Neutrophil (primary cell): Measurements from ENCODE around the gene TUBD1.
"Not testable (repeated sequence)": the region's sequence is repeated elsewhere in the genome, so short reads cannot be mapped to it uniquely, and the experiment has no call there.

Experiments
- H3K27ac ChIP-seq: fragments of 200-600 bp; sonication (generic); 2 replicates; pipeline ENCODE4 v1.5.1; 2016; ENCODE audit warnings: mild to moderate bottlenecking, moderate library complexity
- H3K27me3 ChIP-seq: fragments of 200-600 bp; sonication (generic); 2 replicates; pipeline ENCODE4 v1.6.0; 2016; ENCODE audit warnings: mild to moderate bottlenecking
- H3K36me3 ChIP-seq: fragments of 200-600 bp; sonication (generic); 2 replicates; pipeline ENCODE4 v1.5.1; 2017
- H3K4me1 ChIP-seq, 2 experiments: fragments of 200-600 bp in 1 of 2; sonication (generic) in 1 of 2; 1 replicate in 1 of 2; 2 replicates in 1 of 2; pipeline versions ENCODE4 v1.5.1 to v1.6.1; 2013 to 2016; ENCODE audit warnings: low read depth in 1 of 2, low read length in 1 of 2, mild to moderate bottlenecking in 1 of 2, moderate library complexity in 1 of 2; ENCODE audit not compliant: control insufficient read depth in 1 of 2, insufficient read depth in 1 of 2
- H3K4me3 ChIP-seq, 2 experiments: fragments of 200-600 bp in 1 of 2; sonication (generic) in 1 of 2; 1 replicate in 1 of 2; 2 replicates in 1 of 2; pipeline ENCODE4 v1.5.1; 2013 to 2016; ENCODE audit warnings: low read depth in 1 of 2, low read length in 1 of 2, mild to moderate bottlenecking in 1 of 2, moderate library complexity in 1 of 2
- H3K9me3 ChIP-seq: fragments of 200-600 bp; sonication (generic); 2 replicates; pipeline ENCODE4 v1.5.1; 2016
- CTCF ChIP-seq: fragments of 200-600 bp; sonication (generic); IDR thresholded peaks from 2 replicates; pipeline ENCODE4 v1.5.1; 2016; ENCODE audit warnings: antibody characterized with exemption

Gene TUBD1

GRCh38 chr17:59892924-59893675, at the start of gene TUBD1, which contains the start of gene RPS6KB1:
TUBD1 (minus strand) TSS chr17:59892943; CDS start chr17:59891002, 1,941 bp downstream.
RPS6KB1 (plus strand) TSS chr17:59893121; CDS start chr17:59893185, 64 bp downstream.
- Histone ChIP-seq H3K4me3 (peak within 1 kb of the TSS; percentile 67 to 97), H3K9me3 (no peaks in the 10 kb centered on the region), H3K4me1 (peaks cover 22 to 26% of the 10 kb centered on the region in 2 experiments), H3K27ac (peak within 1 kb of the TSS; percentile 82), H3K36me3 (peaks cover 6% of the 10 kb centered on the region), H3K27me3 (no peaks in the 10 kb centered on the region)
- TF ChIP-seq CTCF, result peak; percentile 43

GRCh38 chr17:59941131-59941530, 48.4 kb upstream of the TUBD1 start:
- Histone ChIP-seq H3K9me3 (no peaks in the 10 kb centered on the region), H3K4me1 (no peaks in the 10 kb centered on the region), H3K36me3 (peaks cover 82% of the 10 kb centered on the region), H3K4me3 (no peak overlapping the region), H3K27ac (no peak overlapping the region), H3K27me3 (no peaks in the 10 kb centered on the region)
- TF ChIP-seq CTCF, result no peak

GRCh38 chr17:59940697-59941096, 48.0 kb upstream of the TUBD1 start:
- not testable (repeated sequence) for H3K4me3 ChIP-seq, H3K4me1 ChIP-seq, H3K9me3 ChIP-seq, H3K27me3 ChIP-seq, H3K27ac ChIP-seq
- H3K36me3 ChIP-seq, result peaks cover 82% of the 10 kb centered on the region

- not testable (repeated sequence) for H3K27ac ChIP-seq, H3K27me3 ChIP-seq, H3K4me1 ChIP-seq, H3K4me3 ChIP-seq, H3K9me3 ChIP-seq
- peaks cover 88% of the 10 kb centered on the region for H3K36me3 ChIP-seq
These were observed 40.6 kb upstream of the TUBD1 start for GRCh38 chr17:59933317-59933716.

GRCh38 chr17:59930768-59931167, 38.0 kb upstream of the TUBD1 start:
- H3K36me3 ChIP-seq, result peaks cover 90% of the 10 kb centered on the region
- H3K27ac ChIP-seq, H3K4me3 ChIP-seq, H3K4me1 ChIP-seq, H3K9me3 ChIP-seq, H3K27me3 ChIP-seq: not testable (repeated sequence)

- not testable (repeated sequence) for H3K4me1 ChIP-seq, H3K27ac ChIP-seq, H3K9me3 ChIP-seq, H3K4me3 ChIP-seq, H3K27me3 ChIP-seq
- peaks cover 84% of the 10 kb centered on the region for H3K36me3 ChIP-seq
These were observed 37.4 kb upstream of the TUBD1 start for GRCh38 chr17:59930121-59930520.

GRCh38 chr17:59920637-59921036, 27.9 kb upstream of the TUBD1 start:
- H3K4me3 ChIP-seq, H3K4me1 ChIP-seq, H3K27ac ChIP-seq, H3K27me3 ChIP-seq, H3K9me3 ChIP-seq: not testable (repeated sequence)
- H3K36me3 ChIP-seq, result peaks cover 59% of the 10 kb centered on the region

- no peaks in the 10 kb centered on the region for H3K4me1 ChIP-seq
- H3K27me3 ChIP-seq, result no peaks in the 10 kb centered on the region
- TF ChIP-seq CTCF, result no peak
- H3K4me3 ChIP-seq, result no peak overlapping the region
- no peaks in the 10 kb centered on the region for H3K9me3 ChIP-seq
- peaks cover 70% of the 10 kb centered on the region for H3K36me3 ChIP-seq
- H3K27ac ChIP-seq, result no peak overlapping the region
These were observed 23.7 kb upstream of the TUBD1 start for GRCh38 chr17:59916446-59916845.
